NCI-H1105 (cell line): ENCODE data around the gene HOXA3.

Source experiments
- DNase-seq: peaks from one replicate; lab custom pipeline; 2025; lab: John Stamatoyannopoulos, UW

Gene HOXA3

DNA sequence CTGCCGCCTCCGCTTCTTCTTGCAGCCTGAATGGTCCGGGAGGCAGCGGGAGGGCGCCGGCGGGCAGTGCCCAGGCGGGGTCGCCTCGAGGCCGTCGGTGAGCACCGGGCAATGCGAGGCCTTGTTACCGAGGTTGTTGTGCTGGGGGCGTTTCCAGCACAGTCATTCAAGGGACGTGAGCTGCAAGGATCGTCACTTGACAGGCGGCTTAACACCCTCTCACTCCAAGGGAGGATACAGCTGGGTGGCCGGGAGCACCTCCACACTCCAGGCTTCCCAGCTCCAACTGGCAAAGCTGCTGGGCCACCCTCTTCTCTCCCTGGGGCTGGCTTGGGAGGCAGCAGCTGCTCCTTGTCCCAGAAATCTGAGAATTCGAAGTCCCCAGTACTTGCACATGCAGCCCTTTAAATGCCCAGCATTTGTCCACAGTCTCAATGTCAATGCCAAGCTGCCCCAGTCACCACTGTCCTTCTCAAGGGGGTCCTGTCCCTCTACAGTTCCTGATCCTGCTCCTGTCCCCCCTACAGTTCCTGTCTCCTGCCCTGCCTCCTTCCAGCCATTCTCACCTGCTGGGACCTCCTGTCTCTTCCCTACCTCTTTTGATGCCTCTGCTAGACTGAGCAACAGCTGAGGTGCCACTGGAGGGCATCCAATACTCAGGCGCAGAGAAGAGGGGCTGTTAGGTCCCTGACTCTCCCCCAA is 37.1 kb upstream of the HOXA3 start:
- DNase-seq: no peak

DNA sequence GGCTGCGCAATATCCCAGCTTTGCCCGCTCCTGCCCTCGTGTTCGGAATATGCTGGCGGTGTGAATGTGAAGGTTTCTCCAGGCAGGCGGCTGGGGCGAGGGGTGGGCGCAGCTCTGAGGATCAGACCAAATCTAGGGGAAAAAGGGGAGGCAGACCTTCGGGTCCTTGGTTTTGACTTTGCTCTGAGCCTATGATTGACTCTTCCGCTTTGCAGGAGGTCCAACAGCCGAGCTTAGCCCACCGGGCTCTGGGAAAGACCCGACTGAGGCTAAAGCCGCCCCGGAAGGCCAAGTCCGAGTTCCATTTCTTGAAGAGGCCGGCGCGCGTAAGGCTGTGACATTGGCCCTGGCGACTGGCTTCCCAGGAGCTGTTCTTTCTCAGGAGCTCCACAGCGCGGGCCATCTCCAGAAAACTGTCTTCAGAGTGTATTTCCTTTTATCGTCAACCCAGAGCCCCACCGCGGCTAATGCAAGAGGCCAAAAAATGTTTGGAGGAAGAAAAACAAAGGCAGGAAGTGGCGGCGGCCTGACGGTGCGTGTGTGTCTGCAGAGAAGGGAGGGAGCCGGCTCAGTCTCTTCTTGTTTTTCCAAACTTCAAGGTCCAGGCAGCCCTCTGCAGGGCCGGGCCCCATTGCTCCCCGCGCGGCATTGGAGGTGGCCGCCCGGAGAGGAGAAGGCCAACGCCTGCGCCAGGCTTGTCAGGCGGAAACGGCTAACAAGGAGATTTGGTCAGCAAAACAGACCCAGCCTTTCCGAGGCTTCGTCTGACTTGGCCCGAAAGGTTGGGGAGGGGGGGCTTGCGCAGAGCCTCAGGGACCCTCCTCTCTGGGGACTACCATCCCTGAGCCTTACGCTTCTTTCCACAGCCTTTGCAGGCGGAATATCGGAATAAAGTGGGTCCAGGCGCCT is 36.3 kb upstream of the HOXA3 start:
- no peak for DNase-seq

DNA sequence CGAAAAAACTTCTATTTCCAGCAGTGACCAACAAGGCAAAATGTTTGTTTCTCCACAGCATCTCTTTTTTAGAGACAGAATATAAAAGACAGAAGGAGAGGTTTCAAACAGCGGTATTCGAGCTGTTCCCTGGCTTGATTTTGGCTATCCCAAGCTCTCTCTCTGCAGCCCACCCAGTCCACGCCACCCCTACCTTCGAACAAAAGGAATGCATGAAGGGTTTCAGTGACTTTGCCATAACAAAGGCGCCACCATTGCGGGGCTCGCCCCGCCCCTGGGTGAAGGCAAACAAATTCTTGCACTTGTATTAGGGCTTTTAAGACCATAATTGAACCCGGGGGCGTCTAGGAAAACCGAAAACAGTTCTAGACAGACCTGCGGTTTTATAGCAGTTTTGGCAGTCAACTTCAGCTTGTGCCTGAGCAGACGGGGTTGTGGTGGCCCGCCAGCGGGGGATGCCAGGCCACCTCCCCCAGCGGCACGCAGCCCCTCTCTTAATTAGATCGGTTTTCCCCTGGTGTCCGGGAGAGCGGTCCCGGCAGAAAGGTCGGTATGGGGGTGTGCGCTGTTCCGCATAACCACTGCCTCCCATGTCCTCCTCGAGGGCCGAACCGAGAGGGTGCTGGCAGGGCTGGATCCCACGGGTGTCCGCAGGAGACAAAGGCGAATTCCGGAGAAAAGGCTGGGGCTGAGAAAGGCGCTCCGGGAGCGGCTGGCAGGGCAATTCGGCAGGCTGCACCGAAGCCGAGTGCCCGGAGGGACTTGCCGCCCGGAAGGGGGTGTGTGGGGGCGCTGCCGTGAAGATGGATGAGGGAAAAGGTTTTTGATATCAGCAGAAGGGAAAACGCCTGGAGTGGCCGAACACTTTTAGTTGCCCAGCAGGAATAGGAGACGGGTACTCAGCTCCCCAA is 35.3 kb upstream of the HOXA3 start:
- no peak for DNase-seq

DNA sequence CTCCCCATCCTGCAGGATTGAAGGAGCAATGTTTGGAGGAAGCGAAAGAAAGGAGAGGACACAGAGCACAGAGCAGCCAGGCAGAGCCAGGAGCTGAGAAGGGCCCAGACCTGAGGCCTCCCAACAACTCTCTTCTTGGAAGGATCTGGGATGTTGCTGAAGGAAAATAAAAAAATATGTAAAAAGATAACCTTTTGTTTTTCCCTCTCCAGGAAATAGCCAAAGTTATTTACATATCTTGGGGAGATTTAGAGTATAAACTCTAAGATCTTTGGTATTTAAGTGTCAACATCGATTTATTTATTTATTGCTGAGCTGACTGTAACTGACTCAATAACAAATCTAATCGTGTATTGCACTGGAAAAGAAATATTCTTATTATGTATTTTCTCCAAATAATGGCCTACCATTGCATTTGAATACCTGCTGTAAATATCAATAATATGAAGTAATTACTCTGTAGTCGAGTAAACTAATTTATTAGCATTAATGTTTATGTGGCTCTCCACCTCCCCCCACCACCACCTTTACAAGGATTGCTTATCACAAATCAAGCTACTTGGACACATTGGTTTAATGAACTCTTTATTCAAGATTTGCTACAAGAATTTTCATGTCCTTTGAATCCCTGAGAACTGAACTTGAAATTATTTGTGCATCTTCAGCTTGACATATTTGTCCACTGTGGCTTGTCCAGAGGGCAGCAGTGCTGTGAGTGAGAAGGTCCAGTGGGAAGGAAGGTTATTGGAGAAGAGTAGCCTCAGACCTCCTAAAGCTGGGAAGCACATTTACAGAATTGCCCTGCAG is 34.5 kb upstream of the HOXA3 start:
- no peak for DNase-seq

DNA sequence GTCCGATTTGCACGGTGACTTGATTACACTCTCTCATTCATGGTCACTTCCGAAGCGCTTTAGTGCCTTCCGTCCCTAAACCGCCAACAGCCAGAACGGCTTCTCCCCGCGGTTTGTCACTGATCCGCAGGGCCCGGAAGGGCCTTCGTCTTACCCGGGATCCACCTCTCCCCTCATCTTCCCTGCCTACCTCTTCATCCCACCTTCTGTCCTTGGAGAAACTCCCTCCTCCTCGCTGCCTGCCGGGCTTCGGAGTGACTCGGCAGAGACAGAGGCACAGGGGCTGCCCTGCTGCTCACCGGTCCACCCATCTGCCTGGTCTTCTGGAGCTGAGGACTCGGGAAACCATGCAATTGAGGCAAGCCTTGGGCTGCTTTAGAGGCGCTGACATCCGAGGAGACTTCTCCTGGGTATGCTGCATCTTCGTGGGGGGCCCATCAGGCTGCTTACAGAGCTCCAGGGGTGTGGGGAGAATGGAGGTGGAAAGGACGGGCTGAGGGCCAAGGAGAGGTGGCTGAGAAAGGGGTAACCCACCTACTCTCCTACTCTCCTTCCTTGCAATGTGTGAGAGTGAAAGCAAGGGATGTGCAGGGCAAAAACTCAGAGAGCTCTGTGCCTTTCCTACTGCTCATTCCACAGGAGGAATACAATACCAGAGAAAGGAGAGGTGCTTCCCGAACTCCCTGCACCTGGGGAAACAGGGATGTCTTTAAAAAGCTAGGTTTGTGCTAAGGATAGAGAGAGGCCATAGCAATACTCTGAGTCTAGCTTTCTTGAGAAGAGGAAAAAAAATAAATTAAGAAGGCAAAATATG is 33.7 kb upstream of the HOXA3 start:
- DNase-seq: no peak

DNA sequence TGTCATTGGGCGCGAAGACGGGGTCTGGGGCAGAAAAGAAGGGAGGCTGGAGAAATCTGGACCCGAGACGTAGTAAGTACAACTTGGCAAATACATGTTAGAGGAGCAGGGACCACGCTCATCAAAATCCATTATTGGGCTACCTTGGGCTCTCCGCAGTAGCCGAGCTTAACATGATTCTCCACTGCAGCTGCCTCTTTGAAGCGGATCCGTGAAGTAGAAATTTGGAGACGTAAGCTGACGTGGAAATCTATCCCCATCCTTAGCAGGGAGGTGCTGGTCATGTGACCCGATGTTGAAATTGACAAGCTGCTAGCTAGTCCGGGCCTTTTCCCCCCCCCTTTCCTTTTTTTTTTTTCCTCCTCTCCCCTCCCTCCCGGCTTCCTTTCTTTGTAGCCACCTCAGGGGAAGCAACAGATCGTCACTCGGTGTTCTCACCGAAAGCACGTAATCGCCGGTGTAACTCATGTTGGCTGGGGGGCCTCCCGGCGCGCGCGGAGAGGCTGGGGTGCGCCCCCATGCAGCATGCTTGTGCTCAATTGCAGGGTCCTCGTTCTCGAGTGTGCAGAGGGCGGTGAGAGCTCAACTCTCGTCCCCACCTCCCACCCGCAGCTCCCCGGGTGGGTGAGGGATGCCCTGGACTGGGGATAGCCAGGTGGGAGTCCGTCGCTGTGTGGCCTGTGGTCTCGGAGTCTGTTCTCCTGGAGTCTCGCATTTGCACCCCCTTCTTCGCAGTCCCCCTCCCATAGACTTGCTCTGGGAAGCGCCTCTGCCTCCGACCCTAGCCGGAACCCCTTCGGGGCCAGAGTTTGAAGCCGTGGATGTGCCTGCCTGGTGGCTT is 32.9 kb upstream of the HOXA3 start, which contains the start of gene HOXA11:
Gene HOXA11 (minus strand): TSS at position 220 of the 841 bp plus-strand sequence. CDS start 88 bp downstream, at position 132.
- DNase-seq: no peak

DNA sequence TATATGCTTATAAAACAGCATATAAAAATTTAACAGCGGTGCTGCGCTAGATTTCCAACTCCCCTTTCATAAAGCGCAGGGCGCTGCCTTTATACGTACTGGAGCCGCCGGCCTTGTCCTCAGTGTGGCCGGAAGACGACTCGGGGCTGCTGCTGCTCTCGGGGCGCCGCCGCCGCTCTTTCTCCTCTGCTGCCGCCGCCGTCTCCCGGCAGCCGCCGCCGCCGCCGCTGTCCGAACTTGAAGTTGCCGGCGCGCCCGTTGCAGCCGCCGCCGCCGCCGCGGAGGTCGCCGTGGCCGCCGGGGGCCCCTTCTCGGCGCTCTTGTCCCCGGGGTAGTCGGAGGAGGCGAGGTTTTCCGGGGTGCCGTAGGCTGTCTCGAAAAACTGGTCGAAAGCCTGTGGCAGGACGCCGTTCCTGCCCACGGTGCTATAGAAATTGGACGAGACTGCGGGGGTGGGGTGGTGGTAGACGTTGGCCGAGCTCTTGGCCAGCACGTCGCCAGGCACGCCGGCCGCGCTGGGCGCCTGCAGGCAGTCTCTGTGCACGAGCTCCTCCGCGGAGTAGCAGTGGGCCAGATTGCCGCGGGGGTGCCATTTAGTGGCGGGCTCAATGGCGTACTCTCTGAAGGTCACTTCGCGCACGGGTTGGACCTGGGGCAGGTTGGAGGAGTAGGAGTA is 32.1 kb upstream of the HOXA3 start:
- peak; percentile 38 for DNase-seq

DNA sequence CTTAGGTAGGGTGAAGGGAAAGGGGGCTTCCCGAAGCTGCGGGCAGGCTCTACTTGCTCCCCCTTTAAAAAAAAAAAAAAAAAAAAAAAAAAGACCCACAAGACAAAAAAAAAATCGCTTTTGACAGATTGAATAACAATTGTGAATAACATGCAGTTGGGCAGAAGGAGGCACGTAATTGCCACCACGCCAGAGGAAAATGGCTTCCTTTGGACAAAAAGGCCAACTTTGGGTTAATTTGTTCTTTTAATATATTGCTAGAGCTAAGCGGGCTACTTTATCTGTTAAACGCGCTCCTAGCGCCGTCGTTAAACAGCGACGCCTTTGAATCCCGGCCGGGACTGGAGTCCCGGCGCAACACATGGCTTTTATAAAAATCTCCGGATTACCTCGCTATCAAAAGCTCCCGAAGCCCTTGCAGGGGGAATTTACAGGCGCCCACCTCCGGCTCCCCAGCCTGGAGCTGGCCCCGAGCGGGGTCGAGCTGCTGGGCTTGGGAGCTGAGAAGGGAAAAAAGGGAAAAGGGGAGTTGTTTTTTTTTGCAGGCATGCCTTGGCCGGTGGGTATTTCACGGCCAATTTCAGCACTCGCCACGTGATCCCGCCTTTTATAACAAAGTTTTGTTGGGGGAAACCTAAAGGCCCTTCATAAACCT is 31.4 kb upstream of the HOXA3 start:
- no peak for DNase-seq

DNA sequence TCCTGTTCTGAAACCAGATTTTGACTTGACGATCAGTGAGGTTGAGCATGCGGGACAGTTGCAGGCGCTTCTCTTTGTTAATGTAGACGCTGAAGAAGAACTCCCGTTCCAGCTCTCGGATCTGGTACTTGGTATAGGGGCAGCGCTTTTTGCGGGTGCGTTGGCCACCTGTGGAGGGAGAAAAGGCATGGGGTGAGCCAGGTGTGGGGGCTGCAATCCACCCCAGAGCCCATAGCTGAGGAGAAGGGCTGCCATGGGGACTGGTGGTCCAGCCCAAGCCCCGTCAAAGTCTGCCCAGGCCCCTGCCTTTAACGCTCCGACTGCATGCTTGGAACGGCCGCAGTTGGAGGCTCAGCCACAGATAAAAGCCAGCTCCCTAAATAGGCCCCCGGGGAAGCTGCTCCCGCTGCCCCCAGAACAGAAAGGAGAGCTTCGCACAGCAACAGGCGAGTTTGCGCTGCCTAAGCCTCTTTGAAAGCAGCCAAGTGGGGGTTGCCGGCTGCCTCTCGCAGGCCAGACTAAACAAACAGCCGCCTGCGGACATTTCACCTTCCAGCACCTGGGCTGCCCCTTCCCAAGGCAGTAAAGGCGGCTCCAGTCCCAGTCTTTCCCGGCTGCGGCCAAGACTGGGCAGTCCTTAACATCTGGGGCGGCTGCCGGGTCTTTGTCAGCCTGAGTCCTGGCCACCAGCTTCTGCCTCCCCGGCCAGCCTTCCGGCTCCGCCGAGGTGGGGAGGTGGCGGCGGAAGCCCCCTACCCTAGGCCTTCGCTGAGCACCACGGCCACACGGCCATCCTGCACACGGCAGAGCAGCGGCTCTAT is 30.7 kb upstream of the HOXA3 start:
- peak; percentile 37 for DNase-seq

DNA sequence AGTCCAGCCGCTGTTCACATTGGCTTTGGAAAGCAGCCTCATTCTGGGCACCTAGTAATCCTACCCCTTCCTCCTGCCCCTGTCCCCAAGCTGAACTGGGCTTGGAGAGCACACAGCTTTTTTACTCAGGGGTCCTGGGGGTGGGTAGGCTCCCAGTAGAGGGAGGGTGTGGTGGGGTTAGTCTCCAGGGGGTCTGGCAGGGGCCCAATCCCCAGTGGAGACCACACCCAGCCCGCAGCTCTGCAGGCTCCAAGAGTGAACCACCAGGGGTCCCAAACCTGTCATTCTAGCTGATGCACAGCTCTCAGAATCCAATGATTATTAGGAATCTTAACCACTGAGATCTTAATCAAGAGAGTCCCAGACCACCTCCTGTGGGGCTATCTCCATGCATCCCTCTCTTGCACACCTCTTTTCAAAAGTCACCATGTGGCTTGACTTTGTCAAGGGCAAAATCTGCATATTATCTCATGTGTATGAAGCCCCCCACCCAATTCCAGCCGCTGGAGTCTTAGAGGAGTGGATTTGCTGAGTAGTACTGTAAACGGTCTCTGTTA is 30.0 kb upstream of the HOXA3 start:
- DNase-seq: no peak

DNA sequence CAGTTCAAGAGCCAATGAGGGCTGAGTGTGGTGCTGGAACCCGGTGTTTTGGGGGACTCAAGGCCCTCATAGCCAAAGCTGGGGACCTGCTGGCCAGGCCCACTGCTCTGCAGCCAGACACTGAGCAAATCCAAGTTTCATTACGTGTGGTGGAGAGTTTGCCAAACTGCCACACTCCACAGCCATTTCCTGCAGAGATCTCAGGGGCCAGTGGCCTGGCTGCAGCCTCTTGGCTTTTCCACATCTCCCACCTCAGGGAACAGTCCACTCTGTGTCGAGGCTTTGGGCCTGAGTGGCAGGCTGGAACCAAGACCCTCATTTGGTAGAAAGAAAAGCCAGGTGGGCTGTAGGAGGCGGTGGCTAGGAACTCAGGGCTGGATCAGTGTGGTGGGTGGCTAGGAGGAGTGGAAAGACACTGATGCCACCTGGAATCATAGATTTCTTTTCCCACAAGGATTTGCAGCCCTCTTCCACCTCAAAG is 29.5 kb upstream of the HOXA3 start:
- DNase-seq: no peak

DNA sequence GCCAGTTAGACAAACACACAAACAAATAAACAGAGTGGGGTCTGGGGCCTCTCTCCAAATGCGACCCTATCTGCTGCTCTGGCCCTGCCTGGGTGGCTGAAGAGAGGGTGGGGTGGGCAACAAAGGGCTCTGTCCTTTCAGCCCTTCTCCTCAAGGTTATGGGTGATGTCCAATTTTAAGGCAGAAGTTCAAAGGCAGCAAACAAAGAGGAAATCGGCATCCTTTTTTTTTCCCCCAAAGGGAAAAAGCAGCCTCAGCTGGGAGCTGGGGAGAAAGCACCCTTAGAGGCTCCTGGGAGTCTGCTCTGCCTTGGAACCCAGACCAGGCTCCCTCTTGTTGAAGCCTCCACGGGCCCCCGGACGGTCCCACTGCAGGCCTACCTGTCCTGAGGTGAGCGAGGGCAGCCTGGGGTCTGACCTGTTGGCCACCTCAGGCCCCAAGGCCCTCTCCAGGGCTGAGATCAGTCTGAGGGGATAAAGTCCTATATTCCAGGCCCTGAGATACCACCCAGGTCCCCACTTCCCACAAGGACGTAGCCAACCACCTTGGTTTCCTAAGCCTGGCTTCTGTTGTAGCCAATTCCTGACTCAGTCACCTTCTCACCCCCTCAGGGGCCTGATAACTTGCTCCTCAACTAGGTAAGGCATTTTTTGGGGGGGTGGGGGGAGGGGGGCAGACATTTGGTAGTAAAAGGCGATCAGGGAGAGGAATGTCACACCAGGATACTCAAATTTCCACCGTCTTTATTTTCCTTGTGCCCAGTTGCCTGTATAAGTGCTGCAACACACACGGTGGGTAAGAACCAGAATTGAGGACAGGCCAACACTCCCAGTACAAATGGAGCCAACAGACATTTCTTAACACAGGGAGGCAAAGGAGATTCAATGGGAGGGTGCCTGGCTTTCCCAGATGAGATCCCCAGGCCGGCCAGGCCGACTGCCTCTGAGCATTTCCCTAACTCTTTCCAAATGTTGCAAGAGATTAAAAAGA is 28.3 kb upstream of the HOXA3 start:
- no peak for DNase-seq

DNA sequence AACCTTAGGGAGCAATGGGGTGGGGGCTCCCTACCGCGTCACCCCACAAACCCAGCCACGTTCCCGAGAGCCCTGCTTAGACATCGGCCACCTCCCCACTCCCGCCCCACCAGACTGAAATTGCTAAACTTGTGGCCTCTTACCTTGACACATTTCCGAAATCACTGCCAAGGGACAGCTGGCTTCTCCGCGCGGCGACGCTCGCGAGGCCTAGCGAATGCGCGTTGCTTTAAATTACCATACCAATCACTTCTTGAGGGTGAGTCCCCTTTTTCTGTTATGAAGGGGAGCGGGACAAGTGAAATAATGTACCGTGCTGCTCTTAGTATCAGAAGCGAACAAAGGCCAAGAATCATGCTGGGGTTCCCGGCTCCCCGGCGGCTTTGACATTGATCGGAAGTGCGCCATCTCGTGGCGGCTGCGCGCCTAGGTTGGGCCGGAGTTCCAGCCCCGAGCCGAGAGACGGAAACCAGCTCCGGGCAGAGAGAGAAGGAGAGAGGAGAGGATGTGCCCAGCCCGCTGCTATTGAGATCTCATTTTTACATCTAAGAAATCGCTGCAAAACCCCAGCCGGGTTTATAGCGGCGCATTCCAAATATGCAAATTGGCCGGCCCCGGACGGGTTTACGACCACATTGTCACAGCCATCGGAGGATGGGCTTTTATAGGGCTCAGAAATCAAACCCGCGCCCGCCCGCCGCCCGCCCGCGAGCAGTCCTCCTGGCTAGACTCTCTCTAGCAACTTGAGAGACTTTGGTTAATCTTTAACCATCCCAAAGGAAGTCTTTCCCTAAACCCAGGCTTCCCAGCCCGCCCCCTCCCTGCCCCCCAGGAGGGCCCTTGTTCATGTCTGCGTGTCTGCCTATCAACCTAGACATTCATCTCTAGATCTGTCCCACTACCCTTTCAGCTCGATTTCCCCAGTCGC is 27.4 kb upstream of the HOXA3 start:
- no peak for DNase-seq

DNA sequence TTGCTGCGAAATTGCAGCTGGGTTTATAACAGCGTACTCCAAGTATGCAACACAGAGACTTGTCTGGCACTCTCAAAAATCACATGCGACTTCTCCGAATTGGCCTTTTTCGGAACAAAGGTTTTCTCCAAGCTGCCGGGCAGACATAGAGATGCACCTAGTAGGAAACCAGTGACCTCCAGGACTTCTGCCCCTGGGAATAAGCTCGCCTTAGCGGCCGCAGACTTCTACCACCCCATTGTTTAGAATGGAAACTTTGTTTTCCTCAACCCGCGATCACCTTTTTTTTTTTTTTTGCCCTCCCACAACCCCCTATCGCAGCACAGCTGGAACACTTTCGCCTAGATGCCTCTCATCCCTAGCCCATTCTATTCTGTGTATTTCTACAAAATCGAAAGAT is 26.6 kb upstream of the HOXA3 start:
- DNase-seq: no peak

DNA sequence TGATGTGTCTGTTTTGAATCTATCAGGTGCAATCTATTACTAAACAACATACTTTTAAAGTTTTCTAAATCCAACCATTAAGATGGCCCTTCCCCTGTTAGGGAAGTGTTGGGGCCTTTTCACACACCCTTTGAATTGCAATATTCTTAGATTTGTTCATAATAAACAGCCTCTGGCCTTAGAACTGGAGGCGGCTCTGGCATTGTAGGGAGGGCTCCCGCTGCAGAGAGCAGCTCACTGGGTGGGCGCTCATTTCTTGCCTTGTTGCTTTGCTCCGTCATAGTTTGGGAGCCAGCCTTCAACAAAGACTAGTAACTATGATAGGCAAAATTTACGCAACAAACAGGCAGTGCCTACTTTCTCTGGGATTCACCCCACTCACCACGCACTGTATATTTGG is 26.0 kb upstream of the HOXA3 start:
- DNase-seq: no peak
